Skin of body (tissue), 2 donors: ENCODE results near the gene PPP1R37. TPM values are rescaled to one million over a fixed set of nuclear protein-coding genes. Genes with fewer than 3 reads are reported as not detected.
A peak's percentile ranks its signal among the peaks of the same experiment; 100 is the strongest.
"Not testable (repeated sequence)": the region's sequence is repeated elsewhere in the genome, so short reads cannot be mapped to it uniquely, and the experiment has no call there.

Experiments
- DNase-seq: peaks from one replicate; lab custom pipeline; 2025; lab: John Stamatoyannopoulos, UW
- total RNA-seq: library from RNA; depleted of rRNA; stranded (reverse); fragments of >200 nt; gene quantifications from one replicate; pipeline ENCODE4 v1.2.3, GENCODE V29; 2014

Gene PPP1R37
- total RNA-seq, 1 donor from 2014 or later = 15.7 TPM

DNA sequence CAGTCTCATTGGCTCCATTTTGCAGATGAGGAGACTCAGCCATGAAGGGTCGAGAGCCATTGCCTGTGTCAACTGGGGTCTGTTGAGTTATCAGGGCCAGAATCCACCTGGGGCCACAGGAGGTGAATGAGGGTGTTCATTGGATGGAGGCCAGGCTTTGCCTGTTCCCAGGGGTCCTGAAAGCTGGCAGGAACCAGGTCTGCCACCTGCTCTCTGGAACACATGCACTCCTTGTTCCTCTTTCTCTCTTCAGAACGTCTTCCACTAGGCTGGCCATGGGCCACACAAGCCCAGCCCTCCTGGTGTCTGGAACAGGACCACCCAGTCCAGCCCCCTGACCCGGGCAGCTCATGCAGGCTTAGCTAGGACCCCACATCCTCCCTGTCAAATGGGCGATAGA, 21.1 kb downstream of the PPP1R37 start:
- DNase-seq = no peak

DNA sequence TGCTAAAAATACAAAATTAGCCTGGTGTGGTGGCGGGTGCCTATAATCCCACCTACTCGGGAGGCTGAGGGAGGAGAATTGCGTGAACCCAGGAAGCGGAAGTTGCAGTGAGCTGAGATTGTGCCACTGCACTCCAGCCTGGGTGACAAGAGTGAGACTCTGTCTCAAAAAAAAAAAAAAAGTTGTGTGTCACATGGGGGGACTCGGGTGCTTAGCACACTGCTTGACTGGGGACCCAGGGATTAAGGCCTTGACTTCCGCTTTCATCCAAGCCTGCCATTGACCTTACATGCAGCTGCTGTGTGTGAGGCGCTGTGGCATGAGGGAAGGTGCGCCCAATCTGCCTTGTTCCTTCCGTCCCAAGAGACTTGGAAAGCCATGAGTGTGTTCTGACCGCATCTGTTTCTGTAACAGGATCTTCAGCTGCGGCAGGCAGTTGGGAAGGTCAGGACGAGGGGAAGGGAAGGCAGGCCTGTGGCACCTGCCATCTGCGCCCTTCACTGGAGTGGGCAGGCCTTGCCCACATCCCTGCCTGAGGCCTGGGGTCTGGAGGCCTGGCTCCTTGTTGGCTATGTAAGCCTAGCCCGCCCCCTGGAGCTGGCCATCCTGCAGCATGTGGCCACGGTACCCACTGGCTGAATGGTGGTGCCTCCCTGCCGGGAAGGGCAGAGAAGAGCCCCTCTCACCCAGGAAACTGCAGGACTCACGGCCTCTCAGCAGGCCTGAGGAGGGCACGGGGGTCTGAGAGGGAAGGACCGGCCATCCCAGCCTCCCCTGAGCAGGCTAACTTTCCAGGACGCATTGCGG, 23.0 kb downstream of the PPP1R37 start:
- no peak for DNase-seq

DNA sequence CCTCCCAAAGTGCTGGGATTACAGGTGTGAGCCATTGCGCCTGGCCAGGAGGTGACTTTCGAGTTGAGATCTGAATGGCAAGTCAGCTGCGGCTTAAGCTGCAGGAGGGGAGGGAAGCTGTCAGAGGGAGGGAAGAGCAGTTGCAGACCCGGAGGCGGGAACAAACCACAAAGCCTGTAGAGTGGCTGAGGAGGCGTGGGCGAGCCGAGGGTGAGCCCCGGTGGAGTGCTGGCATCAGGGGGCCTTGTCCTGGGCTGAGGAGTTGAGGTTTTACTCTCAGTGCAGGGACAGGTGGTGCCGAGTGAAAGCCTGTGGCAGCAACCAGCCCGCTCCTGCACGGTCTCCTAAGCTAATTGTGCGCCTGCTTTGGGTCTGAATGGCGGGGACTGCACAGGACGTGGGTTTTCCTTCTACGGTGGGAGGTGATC, 24.2 kb downstream of the PPP1R37 start:
- no peak for DNase-seq

DNA sequence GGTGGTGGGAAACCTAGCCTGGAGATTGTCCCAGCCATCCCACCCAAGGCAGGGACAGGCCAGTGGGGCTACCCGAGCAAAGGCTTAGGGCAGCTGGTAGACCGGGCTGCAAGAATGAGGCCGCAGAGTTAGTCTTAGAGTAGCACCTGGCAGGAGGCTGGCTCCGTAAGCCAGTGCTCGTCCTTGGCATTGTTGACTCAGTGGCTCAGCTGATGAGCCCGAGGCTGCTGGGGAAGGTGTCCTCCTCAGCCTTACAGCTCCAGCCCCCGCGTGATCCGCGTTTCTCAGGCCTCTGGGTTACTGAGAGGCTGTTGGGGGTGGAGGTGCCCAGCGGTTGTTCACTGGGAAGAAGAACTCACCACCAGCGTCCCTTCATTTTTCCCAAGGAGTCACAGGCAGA, 24.7 kb downstream of the PPP1R37 start:
- no peak for DNase-seq

DNA sequence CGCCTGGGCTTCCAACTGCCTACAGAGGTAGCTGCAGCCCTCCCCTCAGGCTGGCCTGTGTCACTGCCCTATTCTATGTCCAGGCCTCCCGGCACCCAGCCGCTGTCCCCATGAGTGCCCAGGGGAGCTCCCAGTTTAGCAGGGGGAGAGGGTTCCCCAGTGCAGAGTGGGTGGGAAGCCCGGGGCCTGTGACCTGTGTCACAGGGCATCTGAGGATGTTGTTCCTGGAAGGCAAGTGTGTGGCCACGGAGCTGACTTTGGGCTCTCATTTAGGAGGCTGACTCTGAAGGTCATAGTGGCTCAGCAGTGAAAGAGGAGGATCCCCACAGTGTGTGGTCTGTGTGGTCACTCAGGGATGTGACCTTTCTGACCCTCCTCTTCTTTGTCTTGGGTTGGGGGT, 25.1 kb downstream of the PPP1R37 start:
- no peak for DNase-seq

DNA sequence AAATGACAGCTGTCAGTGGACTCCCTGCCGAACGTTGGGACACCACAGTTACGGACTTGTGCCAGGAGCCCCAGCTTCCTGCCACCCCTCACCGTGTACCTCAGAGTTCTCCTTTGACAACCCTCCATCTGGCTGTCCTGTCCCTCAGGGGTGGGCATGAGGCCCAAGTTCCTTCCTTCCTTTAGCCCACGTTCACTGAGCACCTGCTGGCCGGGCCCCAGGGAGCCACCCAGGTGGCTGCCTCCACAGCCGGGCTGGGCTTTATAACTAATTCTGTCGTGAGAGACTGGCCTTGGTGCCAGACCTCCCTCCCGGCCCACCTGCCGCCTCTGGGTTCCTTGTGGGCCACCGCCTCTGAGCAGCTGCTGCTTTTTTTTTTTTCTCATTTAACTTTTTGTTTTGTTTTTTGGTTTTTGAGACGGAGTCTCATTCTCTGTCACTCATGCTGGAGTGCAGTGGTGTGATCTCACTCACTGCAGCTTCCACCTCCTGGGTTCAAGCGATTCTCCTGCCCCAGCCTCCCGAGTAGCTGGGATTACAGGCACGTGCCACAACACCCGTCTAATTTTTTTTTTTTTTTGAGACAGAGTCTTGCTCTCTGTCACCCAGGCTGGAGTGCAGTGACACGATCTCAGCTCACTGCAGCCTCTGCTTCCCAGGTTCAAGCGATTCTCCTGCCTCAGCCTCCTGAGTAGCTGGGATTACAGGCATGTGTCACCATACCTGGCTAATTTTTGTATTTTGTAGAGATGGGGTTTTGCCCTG, 25.8 kb downstream of the PPP1R37 start:
- not testable (repeated sequence) for DNase-seq

DNA sequence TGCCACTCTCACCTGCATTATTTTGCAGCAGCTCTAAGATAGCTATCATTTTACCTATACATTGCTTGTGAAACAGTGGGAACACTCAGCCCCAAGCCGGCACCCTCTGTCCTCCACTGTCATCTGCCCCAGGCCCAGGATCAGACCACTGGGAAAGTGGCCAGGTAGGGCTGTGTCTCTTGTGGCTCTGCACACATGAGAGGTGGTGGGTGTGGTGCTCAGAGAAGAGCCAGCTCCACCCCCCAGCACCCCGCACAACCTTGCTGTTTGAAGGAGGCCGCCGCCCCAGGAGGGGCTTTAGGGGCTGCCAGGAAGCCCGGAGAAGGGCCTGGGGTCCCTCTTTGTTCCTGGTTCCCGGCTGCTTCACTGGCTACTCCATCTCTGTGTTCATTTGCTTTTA, 26.6 kb downstream of the PPP1R37 start:
- DNase-seq = no peak

DNA sequence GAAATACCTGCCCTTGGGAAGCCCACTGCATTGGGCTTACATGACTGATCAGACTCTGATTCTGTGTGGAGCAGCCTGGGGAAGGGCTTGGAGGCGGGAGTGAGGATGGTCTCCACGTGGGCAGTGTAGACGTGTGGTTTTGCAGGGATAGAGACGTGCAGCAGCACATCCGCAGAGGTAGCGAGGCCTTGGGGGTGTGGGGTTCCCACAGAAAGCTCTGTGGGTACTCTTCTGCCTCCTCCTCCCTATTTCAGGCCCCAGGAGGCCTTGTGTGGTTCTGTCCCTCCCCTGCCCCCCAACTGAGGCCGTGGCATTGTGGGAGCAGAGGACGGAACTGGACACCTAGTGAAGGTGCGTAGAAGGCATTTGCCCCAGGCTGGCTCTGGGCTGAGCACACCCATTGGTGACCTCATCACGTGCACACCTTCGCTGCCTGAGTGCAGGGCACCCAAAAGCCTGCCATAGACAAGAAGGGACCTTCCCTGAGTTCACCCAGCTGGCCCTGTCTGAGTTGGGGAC, 28.9 kb downstream of the PPP1R37 start:
- no peak for DNase-seq

DNA sequence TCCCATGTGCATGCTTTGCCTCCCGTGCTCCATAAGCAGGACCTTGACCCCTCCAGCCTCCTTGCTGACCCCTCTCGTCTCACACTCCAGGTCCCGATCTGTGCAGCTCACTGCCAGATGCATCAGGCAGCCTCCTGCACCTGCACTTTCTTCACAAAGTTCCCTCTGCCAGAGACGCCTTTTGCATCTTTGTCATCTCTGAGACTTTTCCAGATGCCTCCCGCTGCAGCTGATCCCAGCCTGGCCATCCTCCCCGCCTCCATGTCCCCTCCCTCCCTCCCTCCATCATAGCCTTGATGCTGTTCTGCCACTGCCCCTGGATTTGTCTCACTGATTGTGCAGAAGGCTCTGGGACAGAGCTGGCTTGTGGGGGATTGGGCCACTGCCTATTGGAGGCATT, 29.9 kb downstream of the PPP1R37 start:
- no peak for DNase-seq

DNA sequence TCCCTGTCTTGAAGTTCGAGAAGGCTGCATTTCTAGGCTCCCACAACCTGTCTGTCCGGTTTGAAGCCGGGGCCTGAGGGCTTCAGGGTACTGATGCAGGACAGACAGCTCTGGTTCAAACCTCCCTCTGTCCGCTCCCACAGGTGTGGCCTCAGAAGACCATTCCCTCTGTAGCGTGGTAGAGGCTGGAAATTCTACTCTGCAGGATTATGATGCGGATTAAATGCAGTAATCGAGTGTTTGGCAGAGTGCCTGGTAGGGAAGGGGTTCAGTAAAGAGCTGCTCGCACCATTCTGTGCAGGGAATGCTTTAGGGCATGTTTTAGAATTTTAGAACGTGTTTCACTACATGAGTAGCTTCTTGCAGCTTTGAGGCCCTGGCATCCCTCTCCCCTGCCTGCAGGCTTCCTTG, 30.5 kb downstream of the PPP1R37 start:
- DNase-seq = peak; percentile 19

DNA sequence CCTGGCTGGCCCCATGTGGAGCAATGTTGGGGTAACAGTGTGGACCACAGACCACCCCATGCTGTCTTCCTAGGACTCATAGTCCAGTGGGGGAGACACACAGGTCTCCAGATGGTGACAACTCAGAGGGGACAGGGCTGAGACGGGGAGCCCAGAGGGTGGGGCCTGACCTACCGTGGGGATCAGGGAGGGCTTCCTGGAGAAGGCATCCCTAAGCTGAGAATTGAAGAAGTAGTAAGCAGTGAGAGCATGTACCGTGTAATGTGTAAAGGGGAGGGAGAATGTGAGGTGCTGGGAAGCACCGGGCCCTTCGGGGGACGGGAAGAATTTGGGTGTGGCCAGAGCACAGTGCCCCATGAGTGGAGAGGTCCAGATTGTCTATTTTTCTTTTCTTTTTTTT, 31.0 kb downstream of the PPP1R37 start:
- DNase-seq = no peak

DNA sequence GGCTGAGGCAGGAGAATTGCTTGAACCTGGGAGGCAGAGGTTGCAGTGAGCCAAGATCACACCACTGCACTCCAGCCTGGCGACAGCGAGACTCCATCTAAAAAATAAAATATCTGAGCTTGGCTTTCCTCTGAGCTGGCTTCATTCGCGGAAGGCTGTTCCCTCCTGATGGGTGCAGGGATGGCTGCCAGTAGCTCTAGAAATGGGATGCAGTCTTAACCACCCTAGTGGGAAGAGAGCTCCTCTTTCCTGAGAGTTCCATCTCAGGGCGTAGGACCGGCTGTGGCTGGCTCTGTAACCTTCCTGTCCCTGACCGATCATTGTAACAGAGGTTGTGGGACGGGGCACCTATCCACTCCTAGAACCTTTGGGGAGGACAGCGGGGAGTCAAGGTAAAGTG, 32.4 kb downstream of the PPP1R37 start:
- DNase-seq = no peak

DNA sequence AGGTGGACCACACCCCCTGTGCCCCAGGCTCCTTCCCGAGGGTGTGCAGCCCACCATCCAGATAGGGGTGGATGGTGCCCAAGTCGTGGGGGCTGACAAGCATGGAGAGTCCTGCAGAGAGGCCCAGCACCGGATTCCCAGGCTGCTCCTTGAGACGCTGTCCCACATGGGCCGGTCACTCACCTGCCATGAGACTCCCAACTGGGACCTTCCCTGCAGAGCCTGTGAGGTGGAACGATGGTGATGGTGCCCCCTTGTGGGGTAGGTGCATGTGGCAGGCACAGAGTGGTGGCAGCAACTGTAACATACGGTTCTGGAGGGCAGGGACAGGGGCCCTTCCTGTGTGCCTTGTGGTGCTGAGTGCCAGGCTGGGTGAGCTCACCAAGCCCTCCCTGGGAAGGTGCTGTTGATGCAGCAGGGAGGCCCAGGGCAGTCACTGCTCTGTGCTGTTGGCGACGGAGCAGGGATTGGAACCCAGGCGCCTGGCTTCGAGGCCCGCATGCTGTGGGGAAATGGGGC, 33.1 kb downstream of the PPP1R37 start:
- DNase-seq = no peak

DNA sequence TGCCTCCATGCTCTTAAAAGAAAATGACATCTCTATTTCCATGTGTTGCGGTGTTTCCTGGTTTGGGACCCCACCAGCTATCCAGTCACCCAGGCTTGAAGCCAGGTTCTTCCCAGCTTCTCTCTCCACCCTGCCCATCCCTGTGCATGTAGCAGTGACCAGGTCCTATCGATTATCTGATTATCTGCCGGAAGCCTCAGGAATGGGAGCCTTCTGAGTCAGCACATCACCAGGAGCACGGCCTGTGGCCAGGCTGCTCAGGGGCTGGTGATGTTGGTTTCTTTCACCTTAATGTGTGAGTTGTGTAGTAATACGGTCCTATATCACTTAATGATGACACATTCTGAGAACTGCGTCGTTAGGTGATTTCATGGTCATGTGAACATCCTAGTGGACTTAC, 33.7 kb downstream of the PPP1R37 start:
- no peak for DNase-seq

DNA sequence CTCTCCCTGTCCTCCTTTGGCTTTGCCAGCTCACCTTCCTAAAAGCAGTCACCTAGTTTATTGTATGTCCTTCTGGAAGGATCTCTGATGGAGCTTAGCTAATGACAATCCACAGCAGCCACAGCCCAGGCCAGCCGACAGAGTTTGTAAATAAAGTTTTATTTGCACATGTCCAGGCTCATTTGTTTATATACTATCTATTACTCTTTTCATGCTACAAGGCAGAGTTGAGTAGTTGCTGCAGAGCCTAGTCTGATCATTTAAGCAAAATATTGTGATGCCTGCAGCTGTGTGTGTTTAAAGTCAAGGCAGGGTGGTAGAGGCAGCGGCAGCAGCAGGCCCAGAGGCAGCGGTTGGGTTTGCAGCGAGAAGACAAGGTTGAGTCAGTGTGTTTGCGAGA, 35.2 kb downstream of the PPP1R37 start:
- no peak for DNase-seq

DNA sequence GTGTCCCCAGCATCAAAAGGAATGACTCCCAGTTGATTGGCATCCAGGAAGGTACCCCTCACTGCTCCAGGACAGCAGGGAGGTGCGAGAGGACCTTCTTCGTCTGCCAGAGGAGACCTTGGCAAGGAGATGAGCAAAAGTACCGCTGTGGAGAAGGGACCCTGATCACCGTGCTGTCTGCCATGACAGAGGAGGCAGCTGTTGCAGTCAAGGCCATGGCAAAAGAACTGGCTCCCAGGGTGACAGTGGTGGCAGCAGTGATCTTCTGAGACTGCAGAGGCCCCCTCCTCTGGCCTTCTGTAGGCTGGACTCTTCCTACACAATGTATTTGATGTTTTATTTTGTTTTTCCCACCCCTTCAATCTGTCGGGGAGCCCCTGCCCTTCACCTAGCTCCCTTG, 35.8 kb downstream of the PPP1R37 start:
- DNase-seq = no peak

DNA sequence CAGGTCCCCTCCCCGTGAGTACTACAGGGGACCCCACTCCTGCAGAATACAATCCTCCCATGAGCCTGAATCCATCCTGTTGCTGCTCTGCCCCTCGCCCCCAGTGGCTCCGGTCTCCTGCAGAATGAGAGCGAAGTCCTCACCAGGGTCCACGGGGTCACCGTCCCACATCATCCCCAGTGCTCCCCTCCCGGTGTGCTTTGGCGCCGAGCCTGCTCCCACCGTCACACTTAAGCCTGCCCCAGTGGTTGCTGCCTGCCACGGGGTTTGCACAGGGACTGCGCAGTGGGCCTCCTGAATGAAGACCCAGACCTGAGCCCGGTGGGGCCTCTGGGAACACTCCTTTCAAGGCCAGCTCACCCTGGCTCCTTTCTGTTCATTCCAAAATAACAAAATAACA, 37.3 kb downstream of the PPP1R37 start:
- DNase-seq = no peak

DNA sequence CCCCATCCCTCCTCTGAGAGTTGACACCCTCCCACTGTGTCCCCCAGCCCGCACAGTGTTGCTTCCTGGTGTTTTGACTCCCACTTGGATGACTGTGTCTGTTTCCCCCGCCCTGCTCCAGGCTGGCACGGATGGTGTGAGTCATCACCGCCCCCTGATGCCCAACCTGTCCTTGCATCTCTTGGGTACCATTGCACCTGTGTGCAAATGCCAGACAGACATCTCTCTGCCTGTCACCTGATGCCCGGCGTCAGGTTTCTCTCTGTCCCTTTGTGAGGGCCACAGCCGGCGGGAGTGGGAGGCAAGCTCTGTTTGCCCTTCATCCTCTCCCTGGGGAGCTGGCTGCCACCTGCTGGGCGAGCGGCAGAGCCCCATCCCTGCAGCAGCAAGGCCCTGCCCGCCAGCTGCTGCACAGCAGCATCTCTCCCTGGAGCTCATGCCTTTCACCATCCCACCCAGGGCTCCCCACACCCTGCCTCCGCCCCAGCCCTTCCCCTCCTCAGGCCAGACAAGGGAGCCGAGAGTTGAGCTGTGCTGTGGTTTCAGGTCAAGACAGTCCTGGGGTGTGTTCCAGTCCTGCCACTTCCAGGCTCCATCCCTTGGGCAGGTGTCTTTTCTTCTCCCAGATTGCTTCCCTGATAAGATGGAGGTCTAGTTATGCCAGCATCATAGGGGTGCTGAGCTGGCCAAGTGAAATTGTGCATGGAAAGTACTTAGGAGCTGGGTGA, 38.1 kb downstream of the PPP1R37 start:
- no peak for DNase-seq

DNA sequence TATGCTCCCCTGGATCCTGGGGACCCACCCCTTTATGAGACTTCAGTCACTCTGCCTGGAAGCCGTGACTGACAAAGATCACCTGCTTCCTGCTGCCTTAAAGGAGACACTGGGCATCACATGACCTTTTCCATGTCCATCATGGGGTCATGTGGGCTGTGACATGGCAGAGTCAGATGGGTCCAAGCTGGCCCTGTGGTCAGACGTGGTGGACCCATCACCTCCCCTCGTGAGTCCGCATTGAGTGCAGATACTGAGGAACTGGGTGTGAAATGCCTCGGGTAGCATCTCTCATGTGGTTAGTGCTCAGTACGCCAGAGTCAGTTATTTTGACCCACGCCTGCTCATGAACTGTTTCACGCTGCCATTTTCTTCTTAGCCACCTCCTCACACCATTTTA, 40.7 kb downstream of the PPP1R37 start:
- DNase-seq = no peak

DNA sequence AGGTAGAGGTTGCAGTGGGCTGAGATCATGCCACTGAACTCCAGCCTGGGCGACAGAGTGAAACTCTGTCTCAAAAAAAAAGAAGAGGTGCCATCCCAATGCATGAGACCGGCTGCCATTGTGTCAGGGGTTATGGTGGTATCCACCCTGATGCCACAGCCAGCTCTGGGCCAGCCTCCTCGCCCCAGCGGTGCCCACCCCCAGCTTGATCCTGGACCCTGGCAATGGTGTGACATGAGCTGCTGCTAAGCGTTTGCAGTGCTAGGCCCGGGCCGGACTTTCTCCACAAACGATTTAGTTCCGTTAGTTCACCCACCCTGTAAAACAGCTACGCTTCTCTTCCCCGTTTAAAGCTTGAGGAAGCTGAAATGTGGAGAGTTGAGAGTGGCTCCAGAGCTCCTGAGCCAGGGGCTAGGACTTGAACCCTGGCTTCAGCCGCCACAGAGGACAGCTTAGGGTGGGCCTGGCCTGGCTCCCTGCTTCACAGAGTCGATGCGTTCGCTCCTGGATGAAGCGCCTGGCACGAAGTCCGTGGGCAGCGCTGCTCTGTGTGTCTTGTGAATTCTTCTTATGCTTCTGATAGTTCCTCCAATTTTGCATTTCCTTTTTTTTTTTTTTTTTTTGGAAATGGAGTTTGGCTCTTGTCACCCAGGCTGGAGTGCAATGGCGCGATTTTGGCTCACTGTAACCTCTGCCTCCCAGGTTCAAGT, 42.4 kb downstream of the PPP1R37 start:
- DNase-seq = no peak

DNA sequence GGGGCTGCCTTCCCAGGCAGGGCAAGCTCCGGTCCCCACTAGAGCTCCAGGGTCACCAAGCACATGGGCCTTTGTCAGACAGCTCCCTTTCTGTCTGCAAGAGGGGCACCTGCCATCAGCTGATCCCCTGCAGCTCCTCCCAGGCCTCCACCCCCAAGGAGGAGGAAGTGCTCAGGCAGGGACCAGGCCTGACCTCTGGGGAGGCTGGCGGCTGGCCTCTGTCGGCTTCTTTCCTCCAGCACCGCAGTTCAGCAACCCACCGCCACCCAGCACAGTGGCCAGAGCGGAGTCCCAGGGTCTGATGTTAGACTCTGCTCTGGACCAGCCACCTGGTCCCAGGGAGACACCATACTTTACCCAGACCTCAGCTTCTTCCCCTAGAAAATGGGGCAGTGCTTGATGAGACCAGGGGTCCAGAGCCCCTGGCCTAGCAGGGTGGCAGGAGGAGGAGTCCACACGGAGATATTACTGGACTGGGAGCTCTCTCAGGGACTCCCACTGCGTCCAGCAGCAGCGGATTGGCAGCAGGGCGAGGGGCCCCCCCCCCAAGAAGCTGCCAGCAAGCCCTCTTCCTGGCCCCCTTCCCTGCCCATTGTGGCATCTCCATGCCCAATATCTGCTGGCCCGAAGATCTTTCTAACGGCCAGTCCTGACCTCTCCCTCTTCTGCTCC, 43.7 kb downstream of the PPP1R37 start:
- no peak for DNase-seq
